Measurements from ENCODE around the gene GPC5.

GRCh38 chr13:91771229-91771628, 372.8 kb downstream of the GPC5 start:
- TF ChIP-seq CTCF (tag by site-specific recombination; IDR thresholded peaks at IDR 0.05): no peak
- no peak for TF ChIP-seq ZNF639 (tag by site-specific recombination; IDR thresholded peaks at IDR 0.05)
- TF ChIP-seq KLF10 (tag by site-specific recombination; IDR thresholded peaks at IDR 0.05): no peak
- no peak for TF ChIP-seq ZNF138 (tag by site-specific recombination; IDR thresholded peaks at IDR 0.05; ENCODE audit: borderline replicate concordance)

All from HEK293 (cell line).